ENCODE results near the gene TMEM244.
"Not testable (repeated sequence)": the region's sequence is repeated elsewhere in the genome, so short reads cannot be mapped to it uniquely, and the experiment has no call there.

Gene TMEM244

DNA sequence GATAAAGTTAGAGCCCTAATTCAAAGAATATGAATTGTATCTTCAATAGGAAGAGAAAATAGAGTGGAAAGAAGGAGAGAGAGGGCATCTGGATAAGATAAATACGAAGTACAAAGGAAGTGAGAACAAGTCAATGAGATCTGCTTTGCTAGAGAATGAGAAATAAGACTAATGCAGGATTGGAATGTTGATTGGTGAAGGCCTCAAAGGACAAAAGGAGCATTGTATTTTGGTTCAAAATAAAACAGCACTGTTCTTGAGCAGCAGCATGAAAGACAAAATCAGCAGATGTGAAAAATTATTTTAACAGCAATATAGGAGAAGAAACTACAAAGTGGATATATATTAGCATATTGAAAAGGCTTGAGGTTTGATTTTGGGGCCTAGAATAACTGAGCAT is 5.1 kb upstream of the TMEM244 start:
- no peak for DNase-seq

DNA sequence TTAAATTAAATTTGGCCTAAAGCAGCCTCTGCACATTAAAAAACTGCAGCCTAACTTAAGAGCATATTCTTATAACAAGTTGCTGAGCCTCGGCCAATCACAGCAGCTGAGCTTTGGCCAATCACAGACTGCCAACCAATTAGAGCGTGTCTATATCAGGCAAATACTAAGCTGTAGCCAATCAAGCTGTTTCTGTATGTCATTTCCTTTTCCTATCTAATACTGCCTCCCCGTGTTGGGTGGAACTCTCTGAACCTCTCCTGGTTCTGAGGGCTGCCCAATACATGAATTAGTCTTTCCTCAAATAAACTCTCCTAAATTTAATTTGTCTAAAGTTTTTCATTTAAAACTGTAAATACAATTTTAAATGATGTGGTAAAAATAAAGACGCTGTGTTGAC is 3.9 kb upstream of the TMEM244 start:
- DNase-seq, result no peak

DNA sequence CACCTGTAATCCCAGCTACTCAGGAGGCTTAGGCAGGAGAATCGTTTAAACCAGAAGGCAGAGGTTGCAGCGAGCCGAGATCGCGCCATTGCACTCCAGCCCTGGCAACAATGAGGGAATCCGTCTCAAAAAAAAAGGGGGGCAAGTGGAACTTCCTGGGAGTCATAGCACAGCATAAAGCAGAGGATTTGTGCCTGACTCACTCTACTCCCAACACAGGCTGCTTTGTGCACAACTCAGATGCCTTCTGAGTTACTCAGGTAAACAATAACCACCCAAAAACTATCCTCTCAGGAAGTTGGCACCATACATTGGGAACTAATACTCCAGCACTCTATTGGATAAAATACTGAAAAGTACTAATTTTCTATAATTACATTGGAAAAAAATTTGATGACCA is 2.5 kb upstream of the TMEM244 start:
- no peak for DNase-seq

DNA sequence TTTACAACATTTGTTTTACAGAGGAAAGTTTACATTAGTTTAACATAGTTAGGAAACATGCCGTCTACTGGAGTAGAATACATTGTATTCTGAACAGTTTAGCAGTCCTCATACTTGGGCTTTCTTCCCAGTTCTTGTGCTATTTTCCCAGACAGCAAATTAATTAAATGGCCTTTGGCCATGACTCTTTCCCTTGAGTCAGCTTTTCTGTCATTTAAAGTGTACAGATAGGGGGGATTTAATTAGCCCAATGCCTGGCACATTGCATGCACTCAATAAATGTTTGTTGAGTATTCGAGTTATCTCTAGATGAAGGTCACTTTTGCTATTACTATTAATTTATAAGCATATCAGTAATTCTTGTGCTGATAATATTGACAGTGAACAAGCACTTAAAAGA is 1.6 kb downstream of the TMEM244 start:
- DNase-seq, result no peak

DNA sequence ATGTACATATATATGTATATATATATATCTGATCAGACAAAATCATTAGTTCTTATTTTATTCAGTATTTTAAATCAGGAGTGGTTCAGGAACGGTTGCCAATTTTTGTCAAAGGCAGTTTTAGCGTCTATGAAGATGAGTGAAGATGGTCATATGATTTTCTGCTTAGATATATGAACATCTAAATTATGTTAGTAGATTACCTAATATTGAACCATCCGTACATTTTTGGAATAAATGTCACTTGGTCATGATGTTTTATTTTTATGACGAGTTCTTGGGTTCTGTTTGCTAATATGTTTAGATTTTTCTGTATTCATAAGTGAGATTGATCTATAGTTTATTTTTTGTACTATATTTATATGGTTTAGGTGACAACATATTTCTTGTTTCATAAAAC is 3.3 kb downstream of the TMEM244 start:
- no peak for DNase-seq

DNA sequence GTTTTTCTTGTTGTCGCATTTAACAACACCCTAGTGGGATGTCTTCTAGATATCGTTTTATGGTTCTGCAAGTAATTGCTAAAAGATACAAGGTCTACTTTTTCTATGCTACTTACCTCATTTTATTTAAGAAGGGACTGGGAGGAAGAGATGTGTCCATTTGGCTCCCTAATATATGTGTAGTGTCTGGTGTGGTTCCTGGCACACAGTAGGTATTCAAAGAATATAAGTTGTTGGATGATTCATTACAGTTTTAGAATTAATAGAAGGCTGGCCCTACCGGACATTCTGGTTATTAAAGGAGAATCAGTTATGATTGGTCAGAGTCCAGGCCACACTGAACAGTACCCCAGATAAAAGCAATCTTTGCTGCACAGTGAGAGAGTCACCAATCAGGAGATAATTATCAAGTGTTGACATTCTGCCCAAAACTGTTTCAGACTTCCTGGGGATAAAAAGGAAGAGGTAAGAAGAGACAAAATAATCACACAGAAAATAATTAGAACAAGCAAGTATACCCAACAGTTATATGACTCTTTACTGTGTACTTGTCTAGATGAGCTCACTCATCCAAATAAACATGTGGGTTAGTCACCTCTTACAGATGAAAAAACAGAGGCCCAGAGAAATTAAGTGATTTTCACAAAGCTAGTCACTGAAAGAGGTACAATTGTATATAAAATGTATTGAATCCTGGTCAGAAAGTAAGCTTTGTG is 7.0 kb downstream of the TMEM244 start:
- no peak for DNase-seq

DNA sequence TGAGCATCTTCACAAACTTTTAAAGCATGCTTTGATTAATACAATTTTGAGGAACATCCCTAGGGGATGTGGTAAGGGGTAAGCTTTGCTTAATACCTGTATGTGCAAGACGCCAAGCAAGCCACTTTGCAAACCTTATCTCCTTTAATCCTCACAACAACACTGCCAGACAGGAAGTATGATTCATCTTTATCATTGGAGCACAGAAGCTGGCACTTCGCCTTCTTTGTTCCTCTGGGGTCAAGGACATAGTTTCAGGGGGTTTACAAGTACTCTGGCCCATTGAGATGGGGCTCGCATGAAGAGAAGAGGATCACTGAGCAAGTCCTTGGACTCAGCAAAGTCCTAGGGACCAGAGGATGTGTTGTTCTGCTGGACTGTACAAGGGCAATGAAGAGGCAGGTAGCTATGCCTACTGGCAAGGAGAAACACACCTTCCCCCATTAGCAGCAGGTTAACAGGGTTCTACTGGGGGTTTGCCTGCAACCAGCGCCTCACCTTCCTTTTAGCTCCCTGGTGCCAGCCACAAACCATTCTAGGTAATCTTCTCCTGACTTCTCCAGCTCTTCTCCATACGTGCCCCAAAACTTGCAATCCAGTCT is 8.8 kb downstream of the TMEM244 start:
- DNase-seq, result no peak

DNA sequence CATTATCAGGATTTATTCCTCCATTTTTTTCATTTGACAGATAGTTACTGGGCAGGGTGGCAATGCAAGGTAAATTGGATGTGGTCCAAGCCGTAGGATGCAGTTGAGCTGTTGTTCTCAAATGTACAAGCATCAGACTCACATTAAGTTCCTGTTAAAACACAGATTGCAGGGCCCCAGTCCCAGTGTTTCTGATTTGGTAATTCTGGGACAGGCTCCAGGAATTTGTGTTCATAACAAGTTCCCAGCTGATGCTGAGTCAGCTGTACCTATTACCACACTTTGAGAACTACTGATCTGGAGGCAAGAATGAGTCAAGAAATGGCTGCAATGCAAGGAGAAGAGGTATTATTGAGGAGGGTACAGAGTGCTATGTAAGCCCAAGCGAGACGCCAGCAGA is 11.7 kb downstream of the TMEM244 start:
- DNase-seq, result no peak

DNA sequence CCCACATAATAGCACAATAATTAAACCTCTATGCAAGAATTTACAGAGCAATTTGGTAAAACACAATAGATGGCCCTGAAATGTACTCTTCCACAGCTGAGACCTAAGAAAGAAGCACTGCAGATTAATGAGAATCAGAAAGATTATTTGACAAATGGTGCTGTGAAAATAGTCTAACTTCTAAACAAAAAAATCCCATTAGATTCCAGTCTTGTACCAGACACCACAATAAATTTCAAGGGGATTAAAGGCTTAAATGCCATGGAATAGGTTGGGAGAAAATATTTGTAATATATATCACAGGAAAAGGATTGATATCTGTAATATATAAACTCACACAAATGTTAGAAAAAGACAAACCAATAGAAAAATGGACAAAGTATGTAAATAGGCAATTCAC is 14.4 kb downstream of the TMEM244 start:
- DNase-seq, result no peak

DNA sequence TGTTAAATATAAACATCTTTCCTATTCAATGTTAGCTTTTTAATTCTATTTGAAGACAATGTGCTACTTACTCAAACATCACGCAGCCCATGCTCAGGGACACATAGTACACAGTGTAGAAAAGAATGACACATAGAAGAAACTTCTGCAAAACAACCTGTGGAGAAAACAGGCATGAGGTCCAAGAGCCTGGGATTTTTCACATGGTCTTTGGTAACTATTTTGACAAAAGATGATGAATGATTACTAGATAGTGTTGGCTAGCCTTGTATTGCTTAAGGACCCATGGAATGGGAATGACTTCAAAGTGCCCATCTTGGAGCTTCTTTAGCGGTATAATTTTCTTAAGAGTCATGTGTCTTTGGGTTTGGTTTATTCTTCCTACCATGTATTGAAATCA is 15.4 kb downstream of the TMEM244 start:
- no peak for DNase-seq

DNA sequence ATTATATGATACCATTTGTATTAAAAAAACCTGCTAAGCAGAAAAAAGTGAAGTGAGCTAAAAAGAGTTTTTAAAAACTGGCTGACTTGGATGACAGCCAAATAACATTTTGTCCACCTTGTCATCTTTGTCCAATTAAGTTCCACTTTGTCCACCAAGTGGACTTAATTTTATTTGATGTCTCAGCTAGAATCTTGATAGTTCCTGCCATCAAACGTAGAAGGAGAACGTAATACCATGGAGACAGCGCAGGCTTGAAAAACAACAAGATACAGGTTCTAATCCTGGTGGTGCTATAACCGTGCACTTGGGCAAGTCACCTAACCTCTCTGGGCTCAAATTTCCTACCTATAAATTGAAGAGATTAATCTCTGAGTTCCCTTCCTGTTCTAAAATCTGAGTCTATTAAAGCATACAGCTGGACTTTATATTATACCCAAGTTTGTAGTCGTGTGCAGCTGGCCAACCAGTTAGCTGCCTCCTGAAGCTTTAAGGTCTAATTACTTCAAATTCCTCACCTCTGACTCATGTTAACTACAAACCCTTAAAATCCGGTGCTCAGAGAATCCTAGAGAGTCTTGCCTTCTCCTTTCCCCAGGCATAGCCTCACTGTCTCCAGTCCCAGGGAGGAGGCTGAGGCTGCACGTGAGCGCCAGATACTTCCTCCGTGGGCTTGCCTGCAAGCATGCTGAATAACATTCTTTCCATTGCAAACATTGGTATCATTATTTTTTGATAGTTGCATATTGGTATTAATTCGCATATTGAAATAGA is 16.8 kb downstream of the TMEM244 start:
- DNase-seq, result no peak

DNA sequence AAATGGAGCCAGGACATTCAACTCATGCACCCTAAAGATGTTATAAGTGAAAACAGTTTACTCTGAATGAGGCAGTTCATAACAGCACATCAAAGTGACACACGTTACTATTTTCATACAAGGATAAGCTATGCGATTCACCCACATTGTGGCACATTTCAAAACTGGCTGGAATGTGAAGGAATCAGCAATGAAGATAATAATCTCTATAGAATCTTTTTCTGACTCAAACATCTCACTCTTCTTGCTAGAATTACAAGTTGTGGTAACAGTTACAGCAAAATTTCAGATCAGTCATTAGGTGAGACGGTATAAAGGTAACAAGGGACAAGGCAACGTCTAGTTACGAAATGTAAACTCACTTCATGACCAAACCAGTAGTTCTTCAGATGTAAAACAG is 17.5 kb downstream of the TMEM244 start:
- DNase-seq, result no peak

DNA sequence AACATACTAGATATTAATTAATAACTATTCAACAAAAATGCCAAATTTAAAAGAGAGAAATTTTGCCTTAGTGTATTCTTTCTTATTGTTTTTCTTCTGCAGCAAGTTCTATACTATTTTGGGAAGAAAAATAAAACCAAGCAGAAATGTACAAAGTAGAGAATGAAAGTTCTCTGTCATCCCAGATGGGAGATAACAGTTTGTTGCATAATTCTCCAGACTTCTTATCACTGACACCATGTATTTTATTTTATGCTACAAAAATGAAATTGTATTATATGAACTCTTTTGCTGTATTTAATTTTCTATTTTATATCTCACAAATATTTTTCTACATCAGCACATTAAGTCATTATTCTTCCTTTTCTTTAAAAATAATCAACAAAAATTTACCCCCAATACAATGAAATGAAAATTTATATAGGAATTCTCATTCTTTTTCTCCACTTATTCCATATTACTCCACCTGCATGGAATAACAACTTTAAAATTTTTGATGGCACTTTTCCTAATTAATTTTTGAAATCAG is 18.2 kb downstream of the TMEM244 start:
- DNase-seq, result no peak

DNA sequence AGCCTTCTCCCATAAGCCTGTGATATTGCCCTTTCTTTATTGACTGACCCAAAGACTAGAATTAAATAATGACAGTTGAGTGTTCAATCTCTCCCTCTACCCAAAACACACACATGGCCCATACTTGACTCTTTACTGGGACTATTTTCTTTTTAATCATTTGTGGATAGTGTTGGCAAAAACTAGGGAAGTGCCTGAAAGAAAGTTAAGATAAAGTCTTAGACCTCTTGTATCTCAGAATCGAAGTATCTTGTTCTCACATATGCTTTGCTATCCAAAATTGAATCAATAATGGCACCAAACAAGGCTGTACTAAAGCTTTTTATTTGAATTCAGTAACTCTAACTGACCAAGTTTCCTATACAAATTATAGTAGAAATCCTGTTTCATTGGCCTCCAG is 19.0 kb downstream of the TMEM244 start:
- DNase-seq, result no peak

DNA sequence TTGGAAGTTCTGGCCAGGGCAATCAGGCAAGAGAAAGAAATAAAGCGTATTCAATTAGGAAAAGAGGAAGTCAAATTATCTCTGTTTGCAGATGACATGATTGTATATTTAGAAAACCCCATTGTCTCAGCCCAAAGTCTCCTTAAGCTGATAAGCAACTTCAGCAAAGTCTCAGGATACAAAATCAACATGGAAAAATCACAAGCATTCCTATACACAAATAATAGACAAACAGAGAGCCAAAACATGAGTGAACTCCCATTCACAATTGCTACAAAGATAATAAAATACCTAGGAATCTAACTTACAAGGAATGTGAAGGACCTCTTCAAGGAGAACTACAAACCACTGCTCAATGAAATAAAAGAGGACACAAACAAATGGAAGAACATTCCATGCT is 21.6 kb downstream of the TMEM244 start:
- DNase-seq, result not testable (repeated sequence)

DNA sequence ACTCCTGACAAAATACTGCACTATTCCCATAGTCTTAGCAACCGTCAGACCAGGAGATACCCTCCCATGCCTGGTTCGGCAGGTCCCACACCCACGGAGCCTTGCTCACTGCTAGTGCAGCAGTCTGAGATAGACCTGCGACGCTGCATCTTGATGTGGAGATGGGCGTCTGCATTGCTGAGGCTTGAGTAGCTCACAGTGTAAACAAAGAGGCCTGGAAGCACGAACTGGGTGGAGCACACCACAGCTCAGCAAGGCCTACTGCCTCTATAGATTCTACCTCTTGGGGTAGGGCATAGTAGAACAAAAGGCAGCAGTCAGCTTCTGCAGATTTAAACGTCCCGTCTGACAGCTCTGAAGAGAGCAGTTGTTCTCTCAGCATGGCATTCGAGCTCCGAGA is 25.4 kb downstream of the TMEM244 start:
- DNase-seq, result no peak

DNA sequence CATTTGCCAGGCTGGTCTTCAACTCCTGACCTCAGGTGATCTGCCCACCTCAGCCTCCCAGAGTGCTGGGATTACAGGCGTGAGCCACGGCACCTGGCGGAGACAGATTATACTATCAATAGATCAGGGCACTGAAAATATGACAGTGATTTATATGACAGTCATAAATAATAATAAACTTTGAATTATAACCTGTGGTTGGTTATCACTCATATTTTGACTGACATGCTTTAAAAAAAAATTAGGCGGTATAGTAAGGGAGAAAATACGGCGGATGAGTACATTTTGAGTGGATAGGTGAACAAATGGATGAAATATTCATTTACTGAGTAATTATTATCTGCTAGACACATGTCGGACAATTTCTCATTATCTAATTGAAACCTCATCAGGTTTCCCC is 28.8 kb downstream of the TMEM244 start:
- DNase-seq, result no peak

DNA sequence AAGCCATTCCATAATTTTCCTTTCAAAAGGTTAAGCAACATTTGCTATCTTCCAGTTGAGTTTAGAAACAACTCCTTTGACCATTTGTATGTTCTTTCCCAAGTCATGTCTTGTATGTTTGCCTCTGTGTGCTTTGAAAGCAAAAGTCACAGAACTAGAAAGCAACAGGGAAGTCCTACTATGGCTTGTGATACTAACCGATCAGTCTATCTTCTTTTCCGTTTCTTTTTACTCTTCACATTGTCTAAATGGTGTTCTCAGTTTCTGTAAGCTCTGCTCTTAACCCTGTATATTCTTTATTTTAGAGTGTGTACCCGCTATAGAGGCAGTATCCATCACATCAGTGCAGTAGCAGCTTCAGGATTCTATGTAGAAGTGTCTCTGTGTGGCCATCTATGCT is 32.9 kb downstream of the TMEM244 start:
- no peak for DNase-seq

DNA sequence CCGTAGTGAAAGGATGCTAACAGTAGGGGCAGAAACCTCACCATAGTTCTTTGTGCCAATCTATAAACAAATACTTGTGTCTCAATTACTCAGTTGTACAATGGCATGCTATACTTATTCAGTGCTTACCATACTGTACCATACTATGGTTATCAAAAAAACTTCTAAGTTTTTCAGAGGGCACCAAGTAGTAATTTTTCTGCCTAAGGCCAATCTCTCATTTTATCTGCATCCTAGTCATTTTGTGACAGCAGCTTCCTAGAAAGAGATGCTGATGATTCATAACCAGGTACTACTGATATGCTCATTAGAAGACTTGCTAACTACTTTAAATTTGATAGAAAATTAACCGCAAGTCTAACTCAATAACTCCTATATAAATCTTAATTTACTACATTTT is 42.9 kb downstream of the TMEM244 start:
- DNase-seq, result no peak

DNA sequence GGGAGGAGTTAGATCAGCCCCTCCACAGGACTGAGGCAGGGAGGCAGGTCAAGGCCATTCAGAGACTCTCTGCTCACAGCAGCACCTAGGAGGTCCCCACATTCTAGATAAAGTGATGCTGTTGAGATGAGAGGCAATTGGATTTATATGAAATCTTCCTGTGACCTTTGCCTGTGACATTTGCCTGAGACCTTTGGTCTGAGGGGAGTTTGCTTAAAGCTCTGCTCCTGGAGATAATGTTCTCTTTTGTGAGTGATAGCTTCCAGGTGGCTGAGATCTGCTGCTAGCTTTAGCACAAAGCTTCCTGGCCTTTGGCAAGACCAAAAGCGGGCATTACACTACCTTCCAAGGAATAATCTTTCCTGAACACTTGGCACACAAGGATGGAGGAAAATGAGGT is 43.3 kb downstream of the TMEM244 start:
- DNase-seq, result no peak

DNA sequence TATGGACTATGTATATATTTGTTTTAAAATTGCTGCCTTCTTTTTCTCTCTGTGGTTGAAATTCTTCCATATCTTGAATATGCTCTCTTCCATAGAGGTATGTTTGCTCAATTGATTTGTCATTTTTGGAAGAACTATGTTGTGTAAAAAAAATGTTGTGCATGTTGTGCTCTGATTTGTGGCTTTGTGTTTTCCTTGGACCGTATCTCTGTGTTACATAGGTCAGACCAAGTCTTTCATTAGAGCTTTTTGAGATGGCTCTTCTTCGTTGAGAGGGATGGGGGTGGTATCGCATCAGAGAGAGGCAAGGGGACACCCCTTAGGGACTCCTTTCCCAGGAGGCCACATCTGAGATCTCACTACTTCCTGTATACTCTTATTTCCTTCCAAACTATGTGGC is 43.8 kb downstream of the TMEM244 start:
- DNase-seq, result no peak

DNA sequence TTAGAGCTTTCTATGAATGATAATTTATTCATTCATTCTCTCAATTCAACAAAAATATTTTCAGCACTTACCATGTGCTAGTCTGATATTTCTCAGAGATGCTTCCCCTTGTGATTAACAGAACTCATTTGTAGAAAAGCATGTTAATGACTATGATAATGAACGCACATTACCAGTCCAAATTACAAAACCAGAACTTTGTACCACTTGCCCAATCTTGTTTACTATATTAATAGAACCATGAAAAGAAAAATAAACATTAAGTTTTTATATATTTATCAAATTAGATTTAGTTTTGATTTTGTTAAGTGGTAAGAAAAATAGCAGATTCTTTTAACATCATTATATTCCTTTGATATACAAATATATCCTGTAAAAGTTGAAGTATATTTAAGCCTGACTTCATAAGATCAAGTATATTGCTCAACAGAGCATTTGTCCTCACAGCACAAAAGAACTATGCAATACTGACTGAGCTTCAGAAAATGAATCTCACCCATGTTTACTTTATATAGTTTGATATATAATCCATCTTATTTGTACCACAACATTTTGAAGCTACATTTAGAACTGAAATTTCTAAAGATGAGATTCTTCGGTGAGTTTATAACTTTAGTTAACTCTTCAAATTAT is 48.9 kb downstream of the TMEM244 start:
- DNase-seq, result no peak

DNA sequence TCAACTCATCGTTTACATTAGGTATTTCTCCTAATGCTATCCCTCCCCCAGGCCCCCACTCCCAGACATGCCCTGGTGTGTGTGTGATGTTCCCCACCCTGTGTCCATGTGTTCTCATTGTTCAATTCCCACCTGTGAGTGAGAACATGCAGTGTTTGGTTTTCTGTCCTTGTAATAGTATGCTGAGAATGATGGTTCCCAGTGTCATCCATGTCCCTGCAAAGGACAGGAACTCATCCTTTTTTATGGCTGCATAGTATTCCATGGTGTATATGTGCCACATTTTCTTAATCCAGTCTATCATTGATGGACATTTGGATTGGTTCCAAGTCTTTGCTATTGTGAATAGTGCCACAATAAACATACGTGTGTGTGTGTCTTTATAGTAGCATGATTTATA is 54.0 kb downstream of the TMEM244 start:
- DNase-seq, result not testable (repeated sequence)

DNA sequence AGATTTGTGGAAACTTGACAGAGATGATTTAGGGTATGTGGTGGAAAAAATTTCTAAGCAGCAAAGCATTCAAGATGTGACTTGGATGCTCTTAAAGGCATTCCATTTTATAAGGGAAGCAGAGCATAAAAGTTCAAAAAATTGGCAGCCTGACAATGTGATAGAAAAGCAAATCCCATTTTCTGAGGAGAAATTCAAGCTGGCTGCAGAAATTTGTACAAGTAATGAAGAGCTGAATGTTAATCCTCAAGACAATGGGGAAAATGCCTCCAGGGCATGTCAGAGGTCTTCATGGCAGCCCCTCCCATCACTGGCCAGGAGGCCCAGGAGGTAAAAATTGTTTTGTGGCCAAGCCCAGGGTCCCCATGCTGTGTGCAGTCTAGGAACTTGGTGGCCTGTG is 58.2 kb downstream of the TMEM244 start:
- DNase-seq, result not testable (repeated sequence)
